ENCODE results near the gene SLC44A2.
A peak's percentile ranks its signal among the peaks of the same experiment; 100 is the strongest.

Gene SLC44A2

GRCh38 chr19:10617409-10618121 is 7.8 kb upstream of the SLC44A2 start:
- no peak for DNase-seq

GRCh38 chr19:10618846-10619245 is 6.5 kb upstream of the SLC44A2 start:
- DNase-seq, result no peak

GRCh38 chr19:10620786-10621185 is 4.6 kb upstream of the SLC44A2 start:
- DNase-seq, result no peak

GRCh38 chr19:10621966-10622365 is 3.4 kb upstream of the SLC44A2 start:
- no peak for DNase-seq

- DNase-seq, result no peak
Measured at GRCh38 chr19:10624585-10624984, 768 bp upstream of the SLC44A2 start.

- DNase-seq, result no peak
Measured at GRCh38 chr19:10625762-10626138, 397 bp downstream of the SLC44A2 start.

GRCh38 chr19:10631874-10632273 is 6.5 kb downstream of the SLC44A2 start:
- DNase-seq, result no peak

- DNase-seq, result no peak
Measured at GRCh38 chr19:10634430-10634829, 9.1 kb downstream of the SLC44A2 start.

GRCh38 chr19:10634963-10635362 is 9.6 kb downstream of the SLC44A2 start:
- no peak for DNase-seq

- no peak for DNase-seq
Measured at GRCh38 chr19:10636304-10636972, 11.1 kb downstream of the SLC44A2 start.

GRCh38 chr19:10637894-10638293 is 12.5 kb downstream of the SLC44A2 start:
- no peak for DNase-seq

- DNase-seq, result no peak
Measured at GRCh38 chr19:10639836-10640235, 14.5 kb downstream of the SLC44A2 start.

- DNase-seq, result no peak
Measured at GRCh38 chr19:10640361-10640760, 15.0 kb downstream of the SLC44A2 start.

- DNase-seq, result no peak
Measured at GRCh38 chr19:10641248-10641647, 15.9 kb downstream of the SLC44A2 start.

GRCh38 chr19:10642473-10643171 is 17.3 kb downstream of the SLC44A2 start:
- DNase-seq, result no peak

GRCh38 chr19:10643172-10643967 is 18.0 kb downstream of the SLC44A2 start:
- DNase-seq, result no peak

GRCh38 chr19:10643968-10644259 is 18.6 kb downstream of the SLC44A2 start:
- DNase-seq, result no peak

- peak; percentile 27 for DNase-seq
Measured at GRCh38 chr19:10644260-10645007, 19.1 kb downstream of the SLC44A2 start.

GRCh38 chr19:10646456-10647159 is 21.3 kb downstream of the SLC44A2 start:
- DNase-seq, result no peak

GRCh38 chr19:10648360-10648759 is 23.0 kb downstream of the SLC44A2 start:
- DNase-seq, result no peak

- DNase-seq, result no peak
Measured at GRCh38 chr19:10651851-10652250, 26.5 kb downstream of the SLC44A2 start.

GRCh38 chr19:10653482-10653731 is 28.1 kb downstream of the SLC44A2 start:
- DNase-seq, result no peak

Measured in NCI-H524 treated with DMSO at 0.1 percent for 48 hours (cell line).